Measurements from ENCODE around the gene SPACA6. TPM values are rescaled to one million over a fixed set of nuclear protein-coding genes. Genes with fewer than 3 reads are reported as not detected.

Gene SPACA6
- total and polyA plus RNA-seq, 2 donors (not counting 1 experiment from before 2014, with no cell fraction given), result 5.5 to 8.6 TPM

- H3K27ac ChIP-seq (ENCODE audit: insufficient read depth, low read length), result no peak overlapping the region
- H3K4me1 ChIP-seq (ENCODE audit: control insufficient read depth, extremely low read depth, insufficient read depth, low read length), result no peaks in the 10 kb centered on the region
- no peak for TF ChIP-seq CTCF (conservative IDR thresholded peaks at IDR 0.05 in 1 of 2, IDR thresholded peaks at IDR 0.05 in 1 of 2; ENCODE audit: low read depth in 1 of 2, low read length in 2 of 2)
- no peak for TF ChIP-seq EZH2 (IDR thresholded peaks at IDR 0.05; ENCODE audit: low read length, missing control alignments)
- H4K20me1 ChIP-seq (ENCODE audit: control insufficient read depth, extremely low read depth, insufficient read depth, low read length), result no peaks in the 10 kb centered on the region
- no peaks in the 10 kb centered on the region for H3K79me2 ChIP-seq (ENCODE audit: control insufficient read depth, insufficient read depth, low read length)
- H3K4me3 ChIP-seq (replicated peaks in 1 of 4; ENCODE audit: control extremely low read depth in 1 of 4, insufficient read depth in 1 of 4, low read depth in 3 of 4, low read length in 4 of 4), result no peak overlapping the region
- H2AFZ ChIP-seq (ENCODE audit: low read length), result no peak overlapping the region
- H3K9me3 ChIP-seq (ENCODE audit: control insufficient read depth, insufficient read depth, low read depth, low read length), result no peaks in the 10 kb centered on the region
- no peak overlapping the region for H3K9ac ChIP-seq (ENCODE audit: insufficient read depth, low read length)
- no peaks in the 10 kb centered on the region for H3K27me3 ChIP-seq (ENCODE audit: control insufficient read depth, insufficient read depth, low read length)
- no peaks in the 10 kb centered on the region for H3K36me3 ChIP-seq (ENCODE audit: control insufficient read depth, insufficient read depth, low read length)
- DNase-seq (ENCODE audit: low read depth in 2 of 2), result no peak
- H3K4me2 ChIP-seq (ENCODE audit: extremely low read depth, insufficient read depth, low read length), result no peak overlapping the region
Measured at GRCh38 chr19:51680474-51680873, 12.7 kb upstream of the SPACA6 start.

- Histone ChIP-seq H3K27me3 (ENCODE audit: control insufficient read depth, insufficient read depth, low read length) (no peaks in the 10 kb centered on the region), H3K4me2 (ENCODE audit: extremely low read depth, insufficient read depth, low read length) (no peak overlapping the region), H3K36me3 (ENCODE audit: control insufficient read depth, insufficient read depth, low read length) (no peaks in the 10 kb centered on the region), H3K79me2 (ENCODE audit: control insufficient read depth, insufficient read depth, low read length) (no peaks in the 10 kb centered on the region), H3K9me3 (ENCODE audit: control insufficient read depth, insufficient read depth, low read depth, low read length) (no peaks in the 10 kb centered on the region), H2AFZ (ENCODE audit: low read length) (peak overlapping the region; percentile 19), H4K20me1 (ENCODE audit: control insufficient read depth, extremely low read depth, insufficient read depth, low read length) (no peaks in the 10 kb centered on the region), H3K27ac (ENCODE audit: insufficient read depth, low read length) (no peak overlapping the region), H3K9ac (ENCODE audit: insufficient read depth, low read length) (no peak overlapping the region), H3K4me1 (ENCODE audit: control insufficient read depth, extremely low read depth, insufficient read depth, low read length) (peaks cover 2% of the 10 kb centered on the region), H3K4me3 (replicated peaks in 1 of 4; ENCODE audit: control extremely low read depth in 1 of 4, insufficient read depth in 1 of 4, low read depth in 3 of 4, low read length in 4 of 4) (no peak overlapping the region)
- TF ChIP-seq EZH2 (IDR thresholded peaks at IDR 0.05; ENCODE audit: low read length, missing control alignments), result no peak
- TF ChIP-seq CTCF (conservative IDR thresholded peaks at IDR 0.05 in 1 of 2, IDR thresholded peaks at IDR 0.05 in 1 of 2; ENCODE audit: low read depth in 1 of 2, low read length in 2 of 2), result no peak
- DNase-seq (ENCODE audit: low read depth in 2 of 2), result peak in 1 of 2 donors; percentile 45
Measured at GRCh38 chr19:51681286-51681941, 11.7 kb upstream of the SPACA6 start.

GRCh38 chr19:51686171-51686570 lies 7.0 kb upstream of the SPACA6 start:
- no peak overlapping the region for H3K4me2 ChIP-seq (ENCODE audit: extremely low read depth, insufficient read depth, low read length)
- no peak for DNase-seq (ENCODE audit: low read depth in 2 of 2)

More at GRCh38 chr19:51686171-51686570, 7.0 kb upstream of the SPACA6 start:
- Histone ChIP-seq H3K79me2 (ENCODE audit: control insufficient read depth, insufficient read depth, low read length) (peaks cover 21% of the 10 kb centered on the region), H3K4me3 (replicated peaks in 1 of 4; ENCODE audit: control extremely low read depth in 1 of 4, insufficient read depth in 1 of 4, low read depth in 3 of 4, low read length in 4 of 4) (no peak overlapping the region), H3K27ac (ENCODE audit: insufficient read depth, low read length) (no peak overlapping the region), H3K9me3 (ENCODE audit: control insufficient read depth, insufficient read depth, low read depth, low read length) (no peaks in the 10 kb centered on the region), H3K4me1 (ENCODE audit: control insufficient read depth, extremely low read depth, insufficient read depth, low read length) (peaks cover 11% of the 10 kb centered on the region), H3K36me3 (ENCODE audit: control insufficient read depth, insufficient read depth, low read length) (no peaks in the 10 kb centered on the region), H3K9ac (ENCODE audit: insufficient read depth, low read length) (no peak overlapping the region), H2AFZ (ENCODE audit: low read length) (no peak overlapping the region), H4K20me1 (ENCODE audit: control insufficient read depth, extremely low read depth, insufficient read depth, low read length) (no peaks in the 10 kb centered on the region), H3K27me3 (ENCODE audit: control insufficient read depth, insufficient read depth, low read length) (no peaks in the 10 kb centered on the region)
- TF ChIP-seq CTCF (conservative IDR thresholded peaks at IDR 0.05 in 1 of 2, IDR thresholded peaks at IDR 0.05 in 1 of 2; ENCODE audit: low read depth in 1 of 2, low read length in 2 of 2) (no peak), EZH2 (IDR thresholded peaks at IDR 0.05; ENCODE audit: low read length, missing control alignments) (no peak)

Measured in fibroblast of lung (primary cell).